Stomach (tissue), 4 donors: ENCODE data around the gene NIN.

ENCODE experiments used
- POLR2A ChIP-seq, 4 donors: fragments of 450-650 bp; IDR thresholded peaks; one replicate each; pipeline ENCODE4 v1.6.1; 2016; ENCODE audit warnings: antibody characterized with exemption in 4 of 4, control low read depth in 2 of 4, mild to moderate bottlenecking in 1 of 4, moderate library complexity in 1 of 4
- POLR2AphosphoS5 ChIP-seq, 3 donors: sonication (generic); formaldehyde crosslinking; IDR thresholded peaks; one replicate each; pipeline ENCODE4 v1.6.1; 2016; ENCODE audit warnings: antibody characterized with exemption in 3 of 3
- TF ChIP-seq, protein P1 (sequence below), 7 experiments: fragments of 450-650 bp in 4 of 7; fragments of 200-600 bp in 3 of 7; sonication (generic) in 3 of 7; IDR thresholded peaks; one replicate each; pipeline ENCODE4 v1.5.1; 2016 to 2019; ENCODE audit warnings: antibody characterized with exemption in 7 of 7, control low read depth in 2 of 7, mild to moderate bottlenecking in 1 of 7

DNA sequence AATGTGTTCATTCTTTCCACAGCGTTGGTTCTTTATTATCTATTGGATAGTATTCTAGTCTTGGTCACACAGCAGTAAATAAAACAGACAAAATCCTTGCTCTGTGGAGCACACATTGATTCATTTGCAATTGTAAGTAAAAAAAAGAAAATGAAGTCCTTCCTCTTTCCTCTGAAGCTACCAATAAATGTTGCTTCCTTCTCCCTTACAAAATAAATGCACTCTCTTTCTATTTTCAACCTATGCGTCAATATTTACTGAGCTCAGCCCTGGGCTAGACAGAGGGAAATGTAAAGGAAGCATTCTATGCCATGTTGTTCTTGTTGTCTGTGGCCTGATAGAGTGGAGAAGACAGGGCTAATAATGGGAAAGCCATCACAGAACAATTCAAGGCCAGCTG lies 43.8 kb upstream of the NIN start:
- TF ChIP-seq, protein P1, sequence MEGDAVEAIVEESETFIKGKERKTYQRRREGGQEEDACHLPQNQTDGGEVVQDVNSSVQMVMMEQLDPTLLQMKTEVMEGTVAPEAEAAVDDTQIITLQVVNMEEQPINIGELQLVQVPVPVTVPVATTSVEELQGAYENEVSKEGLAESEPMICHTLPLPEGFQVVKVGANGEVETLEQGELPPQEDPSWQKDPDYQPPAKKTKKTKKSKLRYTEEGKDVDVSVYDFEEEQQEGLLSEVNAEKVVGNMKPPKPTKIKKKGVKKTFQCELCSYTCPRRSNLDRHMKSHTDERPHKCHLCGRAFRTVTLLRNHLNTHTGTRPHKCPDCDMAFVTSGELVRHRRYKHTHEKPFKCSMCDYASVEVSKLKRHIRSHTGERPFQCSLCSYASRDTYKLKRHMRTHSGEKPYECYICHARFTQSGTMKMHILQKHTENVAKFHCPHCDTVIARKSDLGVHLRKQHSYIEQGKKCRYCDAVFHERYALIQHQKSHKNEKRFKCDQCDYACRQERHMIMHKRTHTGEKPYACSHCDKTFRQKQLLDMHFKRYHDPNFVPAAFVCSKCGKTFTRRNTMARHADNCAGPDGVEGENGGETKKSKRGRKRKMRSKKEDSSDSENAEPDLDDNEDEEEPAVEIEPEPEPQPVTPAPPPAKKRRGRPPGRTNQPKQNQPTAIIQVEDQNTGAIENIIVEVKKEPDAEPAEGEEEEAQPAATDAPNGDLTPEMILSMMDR (IDR thresholded peaks at IDR 0.05), result no peak
- TF ChIP-seq POLR2A (IDR thresholded peaks at IDR 0.05) (no peak), POLR2AphosphoS5 (IDR thresholded peaks at IDR 0.05) (no peak)
